Mesodermal cell (in vitro differentiated cells): ENCODE measurements around the gene RPL26.
A peak's percentile ranks its signal among the peaks of the same experiment; 100 is the strongest.
"Not testable (repeated sequence)": the region's sequence is repeated elsewhere in the genome, so short reads cannot be mapped to it uniquely, and the experiment has no call there.

ENCODE experiments used
- H3K27ac ChIP-seq: 2 replicates; pipeline ENCODE4 v1.7.0; 2013; ENCODE audit warnings: mild to moderate bottlenecking, low read depth, low read length, moderate library complexity; ENCODE audit not compliant: severe bottlenecking
- H3K36me3 ChIP-seq: 2 replicates; pipeline ENCODE4 v1.7.1; 2013; ENCODE audit warnings: mild to moderate bottlenecking, low read length, moderate library complexity; ENCODE audit not compliant: control insufficient read depth, insufficient read depth
- H3K4me1 ChIP-seq: one replicate; pipeline ENCODE4 v1.7.1; 2013; ENCODE audit warnings: mild to moderate bottlenecking, low read length; ENCODE audit not compliant: insufficient read depth, control insufficient read depth, poor library complexity, severe bottlenecking
- H3K4me3 ChIP-seq: 2 replicates; pipeline ENCODE4 v1.7.0; 2013; ENCODE audit warnings: low read length, control low read depth, mild to moderate bottlenecking; ENCODE audit not compliant: insufficient read depth, poor library complexity, severe bottlenecking; ENCODE audit errors: extremely low read depth
- H3K9me3 ChIP-seq: 2 replicates; pipeline ENCODE4 v1.7.1; 2013; ENCODE audit warnings: mild to moderate bottlenecking, low read length, moderate library complexity; ENCODE audit not compliant: control insufficient read depth
- WGBS, 2 experiments: methylation state at CpG; one replicate each; pipeline ENCODE4 v1.1.5; 2013; ENCODE audit warnings: missing lambda C conversion rate in 2 of 2; ENCODE audit not compliant: insufficient coverage in 2 of 2; 5-methylcytosine and 5-hydroxymethylcytosine counted together

Gene RPL26

DNA sequence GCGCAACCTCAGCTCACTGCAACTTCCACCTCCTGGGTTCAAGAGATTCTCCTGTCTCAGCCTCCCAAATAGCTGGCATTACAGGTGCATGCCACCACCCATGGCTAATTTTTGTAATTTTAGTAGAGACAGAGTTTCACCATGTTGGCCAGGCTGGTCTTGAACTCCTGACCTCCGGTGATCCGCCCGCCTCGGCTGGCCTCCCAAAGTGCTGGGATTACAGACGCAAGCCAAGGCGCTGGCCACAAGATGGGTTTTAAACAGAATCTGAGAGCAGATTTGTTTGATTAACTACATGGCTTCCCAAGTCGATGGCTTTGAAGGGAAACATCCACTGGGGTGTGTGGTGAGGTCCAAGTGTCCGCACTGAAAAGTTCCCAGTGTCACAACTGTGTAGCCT lies 11.5 kb upstream of the RPL26 start:
- not testable (repeated sequence) for H3K4me1 ChIP-seq, H3K27ac ChIP-seq, H3K4me3 ChIP-seq, H3K9me3 ChIP-seq, H3K36me3 ChIP-seq
- WGBS, 2 experiments: 88 to 91% methylated on average over 7 to 8 of the region's 9 CpGs

DNA sequence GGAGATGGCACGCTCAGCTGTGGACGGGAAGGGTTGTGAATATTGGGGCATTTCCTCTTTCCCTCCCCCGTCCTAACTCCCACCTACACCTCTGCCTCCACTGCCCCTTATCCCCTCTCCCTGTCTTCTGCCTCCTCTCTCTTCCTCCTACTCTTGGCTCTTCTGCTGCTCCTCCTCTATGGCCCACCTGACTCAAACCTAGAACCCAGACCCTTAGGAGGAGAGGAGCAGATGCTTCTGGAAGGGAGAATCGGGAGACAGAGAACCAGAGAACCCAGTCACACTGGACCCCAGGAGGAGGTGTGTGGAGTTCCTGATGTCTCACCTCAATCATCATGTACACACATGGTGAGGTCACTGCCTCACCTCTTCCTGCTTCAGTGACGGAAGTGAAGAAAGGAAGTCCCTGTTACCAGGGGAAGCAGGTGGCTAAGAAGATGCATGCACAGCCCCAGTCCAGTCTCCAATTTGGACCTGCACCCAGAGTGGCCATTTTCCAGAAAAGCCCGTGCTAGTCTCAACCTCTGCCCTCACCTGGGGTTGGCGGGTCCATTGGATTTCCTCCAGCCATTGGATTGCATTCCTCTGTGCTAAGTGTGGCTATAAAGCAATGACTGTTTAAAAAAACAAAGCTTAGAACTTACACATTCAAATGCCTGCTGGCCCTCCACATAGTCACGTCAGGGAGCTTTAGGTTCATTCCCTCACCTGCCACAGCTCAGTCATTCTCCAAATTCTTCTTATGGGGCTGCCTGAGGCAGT lies 10.7 kb upstream of the RPL26 start:
- Histone ChIP-seq H3K36me3 (no peaks in the 10 kb centered on the region), H3K4me3 (no peak overlapping the region), H3K9me3 (no peaks in the 10 kb centered on the region), H3K4me1 (no peaks in the 10 kb centered on the region), H3K27ac (no peak overlapping the region)
- WGBS, 2 experiments: 93 to 94% methylated on average over 3 to 4 of the region's 8 CpGs

DNA sequence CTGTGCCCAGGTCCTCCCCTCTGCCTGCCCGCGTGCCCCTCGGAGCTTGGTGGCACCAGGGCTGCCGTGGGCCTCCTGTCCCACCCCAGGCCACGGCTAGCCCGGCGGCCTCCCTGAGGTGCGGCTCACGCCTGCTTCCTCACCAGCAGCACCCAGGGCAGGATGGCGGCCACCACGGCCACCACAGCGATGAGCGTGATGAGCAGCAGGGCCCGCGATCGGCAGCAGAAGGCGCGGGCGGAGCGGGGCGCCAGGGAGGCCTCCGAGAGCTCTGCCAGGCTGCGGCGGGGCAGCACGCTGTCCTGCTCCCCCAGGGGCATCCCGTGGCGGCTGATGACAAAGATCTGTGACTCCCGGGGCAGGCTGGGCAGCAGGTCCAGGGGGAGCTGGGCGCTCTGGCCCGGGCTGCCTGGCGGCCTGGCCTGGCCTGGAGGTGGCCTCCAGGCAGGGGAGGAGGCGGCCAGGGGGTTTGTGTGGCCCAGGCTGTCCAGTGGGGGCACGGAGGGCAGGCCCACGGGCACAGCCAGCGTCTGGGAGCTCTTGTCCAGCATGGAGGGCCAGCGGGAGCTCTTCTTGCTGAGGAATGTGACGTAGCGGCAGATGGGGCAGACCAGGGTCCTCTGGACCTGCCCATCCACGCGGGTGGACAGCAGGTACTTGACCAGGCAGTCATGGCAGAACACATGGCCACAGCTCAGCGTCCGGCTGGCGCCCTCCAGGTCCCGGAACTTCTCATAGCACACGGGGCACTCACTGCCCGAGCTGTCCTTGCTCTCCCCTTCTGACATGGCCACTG lies 9.9 kb upstream of the RPL26 start:
- H3K27ac ChIP-seq: no peak overlapping the region
- WGBS, 2 experiments: 92 to 93% methylated on average over 35 to 46 of the region's 46 CpGs
- no peaks in the 10 kb centered on the region for H3K36me3 ChIP-seq
- H3K4me1 ChIP-seq: no peaks in the 10 kb centered on the region
- H3K4me3 ChIP-seq: no peak overlapping the region
- H3K9me3 ChIP-seq: no peaks in the 10 kb centered on the region

DNA sequence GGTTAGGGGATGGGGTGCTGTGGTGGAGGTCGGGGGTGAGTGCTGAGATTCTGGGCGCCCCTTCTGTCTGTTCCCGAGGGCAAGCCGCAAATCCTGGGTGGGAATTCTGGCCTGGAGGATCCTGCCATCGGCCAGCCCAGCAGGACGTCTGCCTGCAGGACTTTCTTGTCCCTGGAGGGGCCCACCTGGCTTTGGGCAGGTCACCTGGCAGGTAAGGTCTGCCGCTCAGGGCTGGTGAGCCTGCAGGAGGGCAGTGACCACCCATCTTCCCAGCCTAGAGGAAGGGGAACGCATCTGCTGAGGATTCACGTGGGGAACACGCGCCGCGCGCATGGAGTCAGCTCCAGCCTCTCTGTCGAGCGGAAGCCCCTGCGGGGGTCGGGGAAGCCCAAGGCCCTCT lies 9.3 kb upstream of the RPL26 start:
- no peaks in the 10 kb centered on the region for H3K4me1 ChIP-seq
- 85 to 90% methylated on average over 17 to 18 of the region's 18 CpGs for WGBS, 2 experiments
- H3K9me3 ChIP-seq: no peaks in the 10 kb centered on the region
- no peaks in the 10 kb centered on the region for H3K36me3 ChIP-seq
- H3K27ac ChIP-seq: no peak overlapping the region
- no peak overlapping the region for H3K4me3 ChIP-seq

DNA sequence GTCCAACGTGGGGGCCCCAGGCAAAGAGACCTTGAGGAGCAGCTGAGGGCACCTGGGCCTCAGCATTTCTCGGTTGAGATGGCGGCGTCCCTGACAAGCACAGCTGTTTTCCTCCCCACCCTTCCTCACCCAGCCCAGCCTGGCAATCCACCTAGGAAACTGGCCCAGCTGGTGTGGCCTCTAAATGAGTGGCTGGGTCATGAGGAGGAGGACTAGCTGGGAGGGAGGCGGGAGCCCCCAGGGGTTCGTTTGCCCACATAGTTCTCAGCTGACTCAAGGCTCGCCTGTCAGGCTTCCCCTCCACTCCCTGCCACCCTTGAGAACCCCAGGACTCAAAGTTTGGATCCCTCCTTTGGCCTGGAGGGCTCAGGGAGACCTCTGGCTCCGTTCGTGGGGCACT lies 8.7 kb upstream of the RPL26 start:
- H3K36me3 ChIP-seq: no peaks in the 10 kb centered on the region
- H3K27ac ChIP-seq: no peak overlapping the region
- peaks cover 5% of the 10 kb centered on the region for H3K4me1 ChIP-seq
- no peaks in the 10 kb centered on the region for H3K9me3 ChIP-seq
- 59 to 63% methylated on average over 6 to 9 of the region's 9 CpGs for WGBS, 2 experiments
- H3K4me3 ChIP-seq: no peak overlapping the region

DNA sequence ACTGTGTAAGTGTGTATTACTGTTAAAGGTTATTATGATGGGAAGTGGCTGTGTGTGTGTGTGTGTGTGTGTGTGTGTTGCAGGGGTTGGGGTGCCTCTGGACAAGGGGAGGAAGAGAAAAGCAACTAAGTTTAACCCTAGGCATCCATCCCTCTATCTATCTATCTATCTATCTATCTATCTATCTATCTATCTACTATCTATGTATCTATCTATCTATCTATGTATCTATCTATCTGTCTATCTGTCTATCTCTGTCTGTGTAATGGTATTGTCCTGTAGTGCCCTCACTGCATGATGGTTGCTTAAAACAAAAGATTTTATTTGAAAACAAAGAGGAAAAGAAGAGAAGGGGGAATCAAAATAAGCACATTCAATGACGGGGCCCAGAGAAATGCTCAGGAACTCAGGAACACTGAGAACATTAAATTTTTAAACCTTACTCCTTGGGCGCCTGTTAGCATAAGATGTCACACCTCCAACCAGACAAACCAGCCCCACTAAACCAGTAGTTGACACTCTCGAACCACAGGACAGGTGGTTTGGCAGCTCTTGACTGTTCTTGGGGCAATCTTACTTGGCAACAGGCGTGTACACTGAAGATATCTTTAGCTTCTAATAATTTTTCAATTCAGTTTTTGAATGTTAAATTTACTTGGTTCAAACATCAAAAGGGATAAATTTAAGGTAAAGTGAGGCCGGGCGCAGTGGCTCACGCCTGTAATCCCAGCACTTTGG lies 5.1 kb upstream of the RPL26 start:
- WGBS, 2 experiments: 84 to 96% methylated on average over 5 of the region's 7 CpGs
- no peak overlapping the region for H3K27ac ChIP-seq
- H3K36me3 ChIP-seq: no peaks in the 10 kb centered on the region
- no peak overlapping the region for H3K4me3 ChIP-seq
- peaks cover 17% of the 10 kb centered on the region for H3K4me1 ChIP-seq
- H3K9me3 ChIP-seq: no peaks in the 10 kb centered on the region

DNA sequence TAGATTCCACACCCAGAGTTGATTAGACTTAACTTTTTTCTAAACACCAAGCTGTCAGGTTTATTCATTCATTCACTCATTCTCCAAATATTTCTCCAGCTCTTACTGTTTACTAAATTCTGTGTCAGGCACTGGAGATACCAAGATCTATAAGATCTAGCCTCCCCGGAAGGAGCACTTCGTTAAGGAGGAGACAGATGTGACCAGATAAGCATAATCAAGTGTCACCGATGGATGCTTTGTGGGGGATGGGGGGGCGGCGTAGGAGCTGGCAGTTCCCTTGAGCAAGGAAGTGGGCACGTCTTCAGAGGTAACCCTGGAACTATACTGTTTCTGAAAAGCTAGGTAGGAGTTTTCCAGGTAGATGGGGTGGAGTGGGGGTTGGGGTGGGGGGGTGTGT lies 3.8 kb upstream of the RPL26 start:
- no peak overlapping the region for H3K4me3 ChIP-seq
- H3K4me1 ChIP-seq: peaks cover 17% of the 10 kb centered on the region
- no peaks in the 10 kb centered on the region for H3K9me3 ChIP-seq
- peak overlapping the region; percentile 41 for H3K27ac ChIP-seq
- H3K36me3 ChIP-seq: peaks cover 2% of the 10 kb centered on the region
- 66 to 72% methylated on average over 4 to 5 of the region's 6 CpGs for WGBS, 2 experiments

DNA sequence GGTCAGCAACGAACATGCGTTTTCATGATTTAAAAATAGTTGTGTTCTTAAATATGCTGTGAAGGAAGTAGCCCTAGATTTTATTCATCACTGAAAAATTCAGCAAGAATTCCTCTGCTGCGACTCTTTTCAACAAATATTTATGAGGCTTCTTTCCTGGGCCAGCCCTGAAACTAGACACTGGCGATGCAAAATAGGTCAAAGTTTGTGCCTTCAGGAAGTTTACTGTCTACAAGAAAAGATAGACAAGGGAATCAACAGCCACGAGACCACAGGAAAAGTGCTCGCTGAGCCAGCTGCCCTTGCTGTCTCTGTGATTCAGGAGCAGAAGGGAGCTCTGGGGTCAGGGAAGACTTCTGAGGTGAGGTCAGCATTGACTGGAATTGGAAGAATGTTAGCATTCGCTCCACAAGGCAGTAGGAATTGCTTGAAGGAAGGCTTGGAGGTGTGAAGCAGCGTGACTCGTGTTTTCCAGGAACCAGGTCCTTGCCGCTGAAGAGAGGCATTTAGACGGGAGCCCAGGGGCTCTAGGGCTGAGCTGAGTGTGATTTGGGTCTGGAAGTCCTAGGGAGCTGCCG lies 1.9 kb upstream of the RPL26 start:
- Histone ChIP-seq H3K4me1 (peaks cover 33% of the 10 kb centered on the region), H3K36me3 (peaks cover 22% of the 10 kb centered on the region), H3K27ac (peak overlapping the region; percentile 98), H3K9me3 (no peaks in the 10 kb centered on the region), H3K4me3 (peak overlapping the region; percentile 63)
- WGBS, 2 experiments: 48% methylated on average over 10 to 11 of the region's 12 CpGs

DNA sequence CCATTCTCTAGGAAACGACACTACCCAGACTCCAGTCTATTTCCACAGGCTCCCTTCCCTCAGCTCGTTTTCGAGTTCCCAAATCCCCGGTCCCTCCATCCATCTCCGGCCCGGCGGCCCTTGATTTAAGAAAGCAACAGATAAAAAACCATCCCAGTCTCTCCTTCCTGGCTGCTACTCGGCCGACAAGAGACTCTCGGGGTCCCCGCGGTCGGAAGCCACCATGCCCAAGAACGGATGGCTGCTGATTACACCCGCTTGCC lies 182 bp downstream of the RPL26 start:
- H3K36me3 ChIP-seq: peaks cover 43% of the 10 kb centered on the region
- peaks cover 33% of the 10 kb centered on the region for H3K4me1 ChIP-seq
- H3K27ac ChIP-seq: peak overlapping the region; percentile 98
- peak overlapping the region; percentile 63 for H3K4me3 ChIP-seq
- 0 to 1% methylated on average over 13 to 15 of the region's 15 CpGs for WGBS, 2 experiments
- no peaks in the 10 kb centered on the region for H3K9me3 ChIP-seq

DNA sequence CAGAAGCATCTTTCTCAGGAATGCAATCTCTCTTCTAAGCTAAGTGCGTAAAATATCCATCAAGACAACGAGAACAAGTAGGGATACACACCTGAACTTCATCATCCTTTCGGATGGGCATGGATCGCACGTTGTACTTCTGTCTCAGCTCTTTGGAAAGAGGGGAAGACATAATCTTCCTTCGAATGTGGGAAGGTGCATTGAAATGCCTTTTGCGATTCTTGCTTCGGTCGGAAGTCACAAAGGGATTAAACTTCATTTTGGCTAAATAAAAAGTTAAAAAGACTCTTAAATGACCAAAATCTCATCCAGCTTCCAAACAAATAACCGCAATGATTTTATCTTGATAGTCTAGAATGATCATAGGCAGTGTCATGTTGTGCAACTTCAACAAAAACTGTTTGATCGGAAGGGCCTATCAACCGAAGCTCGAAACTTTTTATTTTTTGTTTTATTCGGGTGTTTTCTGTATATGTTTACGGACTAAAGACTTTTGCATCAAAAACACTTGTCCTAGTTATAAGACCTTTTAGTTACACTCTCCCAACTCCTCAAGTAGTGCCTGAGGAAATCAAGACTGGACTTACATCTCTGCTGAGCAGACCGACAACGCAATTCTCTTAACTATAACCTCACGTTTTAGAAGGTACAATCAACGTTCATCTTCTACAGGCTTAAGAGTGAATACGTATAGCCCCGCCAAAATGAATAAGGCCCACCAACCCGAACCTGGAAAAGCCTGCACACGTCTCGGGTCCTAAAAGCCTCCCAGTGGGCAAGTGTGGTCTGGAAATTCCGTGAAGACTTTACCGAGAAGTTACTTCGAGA lies 727 bp downstream of the RPL26 start:
- Histone ChIP-seq H3K4me1 (peaks cover 33% of the 10 kb centered on the region), H3K36me3 (peaks cover 47% of the 10 kb centered on the region), H3K4me3 (peak overlapping the region; percentile 63), H3K27ac (peak overlapping the region; percentile 98), H3K9me3 (no peaks in the 10 kb centered on the region)
- 8 to 23% methylated on average over 10 to 13 of the region's 27 CpGs for WGBS, 2 experiments
